Trophoblast cell (in vitro differentiated cells and primary cell): Measurements from ENCODE around the gene WWC2.

Source experiments
- DNase-seq, 2 donors: peaks; one replicate each; pipeline ENCODE4 v3.0.0-alpha.2; 2016
- H2AFZ ChIP-seq: 2 replicates; pipeline ENCODE4 v1.6.1; 2013; ENCODE audit warnings: low read length, moderate library complexity, mild to moderate bottlenecking; ENCODE audit not compliant: insufficient read depth, poor library complexity
- H2AK5ac ChIP-seq: 2 replicates; pipeline ENCODE4 v1.6.1; 2013; ENCODE audit warnings: mild to moderate bottlenecking, low read length
- H2BK120ac ChIP-seq: 2 replicates; pipeline ENCODE4 v1.6.1; 2013; ENCODE audit warnings: low read length, mild to moderate bottlenecking, moderate library complexity; ENCODE audit not compliant: insufficient read depth, poor library complexity
- H2BK12ac ChIP-seq: 2 replicates; pipeline ENCODE4 v1.6.1; 2013; ENCODE audit warnings: mild to moderate bottlenecking, low read length, moderate library complexity
- H2BK5ac ChIP-seq: 2 replicates; pipeline ENCODE4 v1.6.1; 2013; ENCODE audit warnings: low read length, low read depth, moderate library complexity, mild to moderate bottlenecking; ENCODE audit not compliant: poor library complexity
- H3K14ac ChIP-seq: 2 replicates; pipeline ENCODE4 v1.6.1; 2013; ENCODE audit warnings: mild to moderate bottlenecking, low read length
- H3K18ac ChIP-seq: 2 replicates; pipeline ENCODE4 v1.6.1; 2013; ENCODE audit warnings: mild to moderate bottlenecking, low read length
- H3K23ac ChIP-seq: 2 replicates; pipeline ENCODE4 v1.6.1; 2013; ENCODE audit warnings: low read length
- H3K27ac ChIP-seq: 2 replicates; pipeline ENCODE4 v1.5.1; 2013; ENCODE audit warnings: low read depth, mild to moderate bottlenecking, inconsistent platforms, low read length, moderate library complexity
- H3K27me3 ChIP-seq: 2 replicates; pipeline ENCODE4 v1.6.1; 2013; ENCODE audit warnings: inconsistent platforms, mild to moderate bottlenecking, low read length, moderate library complexity; ENCODE audit not compliant: insufficient read depth
- H3K36me3 ChIP-seq, 2 experiments: 1 replicate in 1 of 2; 2 replicates in 1 of 2; pipeline ENCODE4 v1.6.1; 2013; ENCODE audit warnings: low read length in 2 of 2, mild to moderate bottlenecking in 2 of 2, moderate library complexity in 1 of 2; ENCODE audit not compliant: insufficient read depth in 2 of 2, control insufficient read depth in 1 of 2
- H3K4ac ChIP-seq: 2 replicates; pipeline ENCODE4 v1.6.1; 2013; ENCODE audit warnings: low read depth, mild to moderate bottlenecking, low read length, moderate library complexity
- H3K4me1 ChIP-seq, 2 experiments: 1 replicate in 1 of 2; 2 replicates in 1 of 2; pipeline ENCODE4 v1.6.1; 2013; ENCODE audit warnings: low read length in 2 of 2, mild to moderate bottlenecking in 2 of 2, moderate library complexity in 1 of 2; ENCODE audit not compliant: insufficient read depth in 2 of 2, control insufficient read depth in 1 of 2
- H3K4me2 ChIP-seq: 2 replicates; pipeline ENCODE4 v1.6.1; 2013; ENCODE audit warnings: inconsistent platforms, mild to moderate bottlenecking, low read length, moderate library complexity
- H3K4me3 ChIP-seq: 2 replicates; pipeline ENCODE4 v1.5.1; 2013; ENCODE audit warnings: mild to moderate bottlenecking, low read depth, low read length, inconsistent platforms
- H3K79me1 ChIP-seq: one replicate; pipeline ENCODE4 v1.6.1; 2013; ENCODE audit warnings: low read length
- H3K79me2 ChIP-seq: 2 replicates; pipeline ENCODE4 v1.6.1; 2013; ENCODE audit warnings: low read length, mild to moderate bottlenecking; ENCODE audit not compliant: control insufficient read depth, insufficient read depth, poor library complexity
- H3K9ac ChIP-seq: 2 replicates; pipeline ENCODE4 v1.6.1; 2013; ENCODE audit warnings: mild to moderate bottlenecking, low read length
- H3K9me3 ChIP-seq: 2 replicates; pipeline ENCODE4 v1.6.1; 2013; ENCODE audit warnings: low read depth, mild to moderate bottlenecking, control low read depth, inconsistent platforms, low read length; ENCODE audit not compliant: insufficient read depth
- H4K12ac ChIP-seq: 2 replicates; pipeline ENCODE4 v1.6.1; 2013; ENCODE audit warnings: low read depth, mild to moderate bottlenecking, low read length, moderate library complexity
- H4K8ac ChIP-seq: 2 replicates; pipeline ENCODE4 v1.6.1; 2013; ENCODE audit warnings: low read depth, mild to moderate bottlenecking, low read length, moderate library complexity
- H4K91ac ChIP-seq: one replicate; pipeline ENCODE4 v1.6.1; 2013; ENCODE audit warnings: low read depth, mild to moderate bottlenecking, low read length, moderate library complexity
- WGBS: extraction: QIAGEN DNeasy Blood & Tissue Kit; methylation state at CpG from one replicate; pipeline ENCODE4 v1.1.7; 2013; ENCODE audit warnings: missing lambda C conversion rate; ENCODE audit not compliant: insufficient read length, insufficient coverage; ENCODE audit errors: extremely low coverage; 5-methylcytosine and 5-hydroxymethylcytosine counted together

Gene WWC2

DNA sequence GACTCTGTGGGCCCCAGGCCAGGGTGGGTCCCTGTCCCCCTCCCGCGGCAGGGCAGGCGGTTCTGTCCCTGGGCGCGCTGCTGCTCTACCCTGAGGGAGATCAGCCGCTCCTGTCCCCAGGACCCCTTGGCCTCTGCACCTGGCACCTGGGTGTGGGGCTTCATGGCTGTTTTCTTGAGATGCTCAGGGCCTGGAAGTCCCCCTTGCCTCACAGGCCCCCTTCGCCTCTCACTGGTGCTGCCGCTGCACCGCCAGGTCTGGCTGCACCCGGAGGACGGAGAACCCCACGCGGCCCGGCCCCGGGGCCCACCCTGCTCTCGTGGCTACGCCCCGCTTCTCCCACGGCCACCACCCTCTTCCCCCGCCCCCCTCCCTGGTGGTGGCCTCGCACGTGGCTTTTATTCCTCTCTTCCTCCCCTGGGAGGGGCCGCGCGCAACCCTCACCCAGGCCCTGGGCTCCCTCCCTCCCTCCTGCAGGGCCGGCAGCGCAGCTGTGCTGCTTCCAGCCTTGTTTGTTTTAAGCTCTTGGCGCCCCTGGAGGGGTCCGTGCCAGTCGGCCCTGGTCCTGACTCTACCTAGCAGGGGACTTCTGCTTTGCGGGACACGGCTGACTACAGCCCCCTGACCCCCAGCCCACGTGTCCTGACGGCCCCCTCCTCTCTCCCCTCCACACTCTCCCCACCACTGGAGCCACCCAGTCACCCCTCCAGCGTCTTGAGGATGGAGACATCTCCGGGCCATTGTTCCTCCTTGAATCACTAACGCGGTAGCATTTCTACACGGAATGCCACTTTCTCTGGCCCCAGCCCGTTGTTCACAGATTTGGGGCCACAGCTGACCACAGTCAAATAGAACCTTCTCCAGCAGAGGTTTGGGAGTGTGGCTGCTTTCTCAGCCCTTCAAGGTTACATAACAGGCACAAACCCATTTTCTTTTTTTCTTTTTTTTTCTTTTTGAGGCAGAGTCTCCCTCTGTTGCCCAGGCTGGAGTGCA lies 243.8 kb downstream of the WWC2 start:
- H3K4me3 ChIP-seq, result no peak overlapping the region
- DNase-seq, result no peak
- H4K91ac ChIP-seq, result no peak overlapping the region
- H4K8ac ChIP-seq, result no peak overlapping the region
- no peak overlapping the region for H2BK12ac ChIP-seq
- no CpG with 5 or more reads among the region's 40 CpGs for WGBS
- no peak overlapping the region for H2AK5ac ChIP-seq
- H3K4me1 ChIP-seq, result no peaks in the 10 kb centered on the region
- H3K9me3 ChIP-seq, result no peaks in the 10 kb centered on the region
- no peak overlapping the region for H3K9ac ChIP-seq
- H3K36me3 ChIP-seq, result no peaks in the 10 kb centered on the region
- H3K14ac ChIP-seq, result no peak overlapping the region
- H3K23ac ChIP-seq, result no peak overlapping the region
- no peak overlapping the region for H3K18ac ChIP-seq
- no peak overlapping the region for H2BK120ac ChIP-seq
- H3K79me1 ChIP-seq, result no peaks in the 10 kb centered on the region
- H4K12ac ChIP-seq, result no peak overlapping the region
- no peak overlapping the region for H2BK5ac ChIP-seq
- no peak overlapping the region for H3K27ac ChIP-seq
- no peaks in the 10 kb centered on the region for H3K79me2 ChIP-seq
- H3K4me2 ChIP-seq, result no peak overlapping the region
- H2AFZ ChIP-seq, result no peak overlapping the region
- no peak overlapping the region for H3K4ac ChIP-seq
- no peaks in the 10 kb centered on the region for H3K27me3 ChIP-seq

DNA sequence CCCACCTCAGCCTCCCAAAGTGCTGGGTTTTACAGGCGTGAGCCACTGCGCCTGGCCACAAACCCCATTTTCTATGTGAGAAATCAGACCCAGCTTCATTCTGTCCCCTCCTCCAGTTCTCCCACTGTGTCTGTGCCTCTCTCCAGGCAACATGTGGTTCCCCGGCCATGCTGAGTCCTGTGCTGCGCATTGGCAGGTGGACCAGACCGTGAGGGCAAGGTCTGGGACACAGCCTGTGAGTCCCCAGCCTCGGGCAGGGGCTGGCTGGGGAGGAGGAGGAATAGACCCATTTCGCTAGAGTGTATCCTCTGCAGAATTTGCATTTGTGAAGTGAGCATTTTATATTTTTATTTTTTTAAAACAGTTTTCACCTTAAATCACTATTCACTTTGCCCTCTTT lies 244.7 kb downstream of the WWC2 start:
- H3K4me1 ChIP-seq, result no peaks in the 10 kb centered on the region
- no peaks in the 10 kb centered on the region for H3K27me3 ChIP-seq
- H3K18ac ChIP-seq, result no peak overlapping the region
- no peak overlapping the region for H4K8ac ChIP-seq
- no peak overlapping the region for H3K27ac ChIP-seq
- H4K91ac ChIP-seq, result no peak overlapping the region
- H3K9me3 ChIP-seq, result no peaks in the 10 kb centered on the region
- H3K79me1 ChIP-seq, result no peaks in the 10 kb centered on the region
- no peak overlapping the region for H2AK5ac ChIP-seq
- H3K4me2 ChIP-seq, result no peak overlapping the region
- no peak overlapping the region for H2BK5ac ChIP-seq
- H2BK12ac ChIP-seq, result no peak overlapping the region
- H2AFZ ChIP-seq, result no peak overlapping the region
- no peaks in the 10 kb centered on the region for H3K36me3 ChIP-seq
- no peak overlapping the region for H3K14ac ChIP-seq
- no peak overlapping the region for H3K9ac ChIP-seq
- H3K23ac ChIP-seq, result no peak overlapping the region
- H3K79me2 ChIP-seq, result no peaks in the 10 kb centered on the region
- no CpG with 5 or more reads among the region's 7 CpGs for WGBS
- no peak for DNase-seq
- H2BK120ac ChIP-seq, result no peak overlapping the region
- no peak overlapping the region for H3K4ac ChIP-seq
- H4K12ac ChIP-seq, result no peak overlapping the region
- H3K4me3 ChIP-seq, result no peak overlapping the region

DNA sequence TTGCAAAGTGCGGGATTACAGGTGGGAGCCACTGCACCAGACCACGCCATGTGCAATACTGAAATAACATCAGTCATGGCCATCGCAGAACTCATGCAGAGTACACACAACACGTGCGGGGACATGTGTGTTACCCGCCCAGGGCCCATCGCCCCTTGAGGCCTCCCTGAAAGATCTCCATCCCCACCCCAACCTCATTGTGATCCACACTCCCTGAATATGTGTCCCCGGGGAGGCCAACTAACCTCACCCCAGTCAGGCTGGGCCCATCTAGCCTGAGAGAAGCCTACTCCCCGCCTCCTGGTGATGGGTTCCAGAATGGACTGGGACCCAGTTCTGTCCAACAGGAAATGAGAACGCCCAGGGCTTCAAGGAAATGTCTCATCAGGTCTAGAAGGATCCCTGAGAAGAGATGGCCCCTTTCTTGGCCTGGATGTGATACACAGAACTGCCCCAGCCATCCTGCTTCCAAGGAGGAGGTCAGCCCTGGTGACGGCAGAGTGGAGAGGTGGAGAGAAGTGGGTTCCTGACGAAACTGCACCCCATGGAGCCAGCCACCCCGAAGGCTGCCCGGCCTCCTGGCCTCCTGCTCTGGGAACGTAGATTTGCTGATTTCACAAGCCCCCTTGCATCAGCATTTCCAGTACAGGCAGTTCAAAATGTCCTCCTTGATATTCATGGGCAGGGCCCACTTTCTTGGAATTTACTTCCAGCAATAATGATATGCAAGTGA lies 245.6 kb downstream of the WWC2 start:
- H3K14ac ChIP-seq, result no peak overlapping the region
- H3K79me1 ChIP-seq, result no peaks in the 10 kb centered on the region
- no peaks in the 10 kb centered on the region for H3K4me1 ChIP-seq
- no peak overlapping the region for H4K8ac ChIP-seq
- no CpG with 5 or more reads among the region's 15 CpGs for WGBS
- no peak for DNase-seq
- H3K27me3 ChIP-seq, result no peaks in the 10 kb centered on the region
- H4K12ac ChIP-seq, result no peak overlapping the region
- no peak overlapping the region for H2BK5ac ChIP-seq
- H3K9me3 ChIP-seq, result no peaks in the 10 kb centered on the region
- H3K36me3 ChIP-seq, result no peaks in the 10 kb centered on the region
- no peak overlapping the region for H2AK5ac ChIP-seq
- H3K18ac ChIP-seq, result no peak overlapping the region
- no peak overlapping the region for H3K27ac ChIP-seq
- no peak overlapping the region for H3K4me3 ChIP-seq
- no peak overlapping the region for H2AFZ ChIP-seq
- H3K9ac ChIP-seq, result no peak overlapping the region
- H3K79me2 ChIP-seq, result no peaks in the 10 kb centered on the region
- no peak overlapping the region for H3K4ac ChIP-seq
- no peak overlapping the region for H4K91ac ChIP-seq
- no peak overlapping the region for H3K23ac ChIP-seq
- H2BK12ac ChIP-seq, result no peak overlapping the region
- H3K4me2 ChIP-seq, result no peak overlapping the region
- no peak overlapping the region for H2BK120ac ChIP-seq

DNA sequence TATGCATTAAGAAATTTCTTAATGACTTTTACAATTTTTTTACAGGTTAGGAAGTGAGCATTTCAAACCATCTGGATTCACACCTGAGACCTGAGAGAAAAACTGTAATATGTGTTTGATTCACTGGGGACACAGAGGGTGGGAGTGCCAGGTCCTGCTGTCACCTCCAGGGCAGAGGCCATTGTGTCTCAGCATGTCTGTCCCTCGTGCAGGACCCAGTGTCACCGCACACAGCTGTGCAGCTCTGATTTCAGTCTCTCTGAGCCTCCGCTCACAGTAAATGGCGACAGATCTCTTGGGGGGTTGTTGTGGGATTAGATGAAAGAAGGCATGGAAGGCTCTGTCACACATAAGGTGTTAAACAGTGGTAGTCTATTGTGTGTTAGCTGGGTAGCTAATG lies 246.2 kb downstream of the WWC2 start:
- DNase-seq, result no peak
- no peak overlapping the region for H2BK120ac ChIP-seq
- no peaks in the 10 kb centered on the region for H3K79me1 ChIP-seq
- no peaks in the 10 kb centered on the region for H3K79me2 ChIP-seq
- H4K8ac ChIP-seq, result no peak overlapping the region
- H3K4me2 ChIP-seq, result no peak overlapping the region
- H2AFZ ChIP-seq, result no peak overlapping the region
- H3K9ac ChIP-seq, result no peak overlapping the region
- no peak overlapping the region for H2AK5ac ChIP-seq
- no peak overlapping the region for H2BK5ac ChIP-seq
- no peak overlapping the region for H3K14ac ChIP-seq
- H3K27ac ChIP-seq, result no peak overlapping the region
- no peak overlapping the region for H3K18ac ChIP-seq
- H3K36me3 ChIP-seq, result no peaks in the 10 kb centered on the region
- H3K4me3 ChIP-seq, result no peak overlapping the region
- no peak overlapping the region for H3K23ac ChIP-seq
- H2BK12ac ChIP-seq, result no peak overlapping the region
- WGBS, result no CpG with 5 or more reads among the region's 4 CpGs
- H3K4me1 ChIP-seq, result no peaks in the 10 kb centered on the region
- H3K9me3 ChIP-seq, result no peaks in the 10 kb centered on the region
- H4K91ac ChIP-seq, result no peak overlapping the region
- H3K27me3 ChIP-seq, result no peaks in the 10 kb centered on the region
- no peak overlapping the region for H3K4ac ChIP-seq
- no peak overlapping the region for H4K12ac ChIP-seq
